K562 (cell line): ENCODE data around the gene C3. TPM values are rescaled to one million over a fixed set of nuclear protein-coding genes. Genes with fewer than 3 reads are reported as not detected.

Experiments
- ATAC-seq: fragments of 200-7000 bp; cut with Tn5 transposase; 3 replicates; pipeline ENCODE4 v1.9.1; 2020; ENCODE audit warnings: moderate library complexity
- BruUV-seq: library from RNA; stranded (reverse); fragments of 400-500 nt; replicated peaks from 2 replicates; lab custom pipeline; 2021; lab: Mats Ljungman, UMichigan
- CTCF ChIA-PET: fragments of 300-600 bp; formaldehyde crosslinking; extraction: SDS; loops from one replicate; lab custom pipeline; 2021; ENCODE audit warnings: low intra/inter-chr PET ratio; lab: Yijun Ruan, JAX
- POLR2A ChIA-PET: fragments of 300-600, 350-650 bp; sonication (Branson Sonifier 250); formaldehyde crosslinking; extraction: SDS; loops from one replicate; lab custom pipeline; 2021; ENCODE audit warnings: antibody characterized with exemption, inconsistent platforms; lab: Yijun Ruan, JAX
- DNase-seq, 4 experiments: peaks; one replicate each; pipeline versions ENCODE4 v3.0.0 to v3.0.0-alpha.2; 2011 to 2018; ENCODE audit warnings: low spot score in 3 of 4, mixed read lengths in 3 of 4; ENCODE audit errors: extremely low read depth in 1 of 4
- FAIRE-seq: peaks from 2 replicates; lab custom pipeline; 2011; peaks lifted over from hg19 to GRCh38; lab: Jason Lieb, UNC
- H2AFZ ChIP-seq: 2 replicates; pipeline ENCODE4 v1.6.0; 2011; ENCODE audit warnings: low read depth, low read length, control low read depth, inconsistent platforms
- H3K27ac ChIP-seq: fragments of 200-600 bp; 3 replicates; pipeline ENCODE4 v1.8.0; 2011; ENCODE audit warnings: low read depth, mild to moderate bottlenecking, control low read depth, inconsistent platforms, low read length, moderate library complexity, mixed read lengths; ENCODE audit errors: extremely low read depth
- H3K27me3 ChIP-seq, 2 experiments: fragments of 300-600 bp in 1 of 2; 2 replicates in 1 of 2; 3 replicates in 1 of 2; pipeline versions ENCODE4 v1.6.0 to v1.8.0; 2011; ENCODE audit warnings: inconsistent platforms in 2 of 2, low read length in 2 of 2, mild to moderate bottlenecking in 1 of 2, mixed read lengths in 1 of 2, moderate library complexity in 1 of 2; ENCODE audit not compliant: control insufficient read depth in 2 of 2, insufficient read depth in 2 of 2
- H3K36me3 ChIP-seq: fragments of 300-600 bp; 3 replicates; pipeline ENCODE4 v1.8.0; 2011; ENCODE audit warnings: mild to moderate bottlenecking, low read length, inconsistent platforms; ENCODE audit not compliant: control insufficient read depth, insufficient read depth
- H3K4me1 ChIP-seq, 2 experiments: fragments of 200-600 bp in 1 of 2; replicated peaks in 1 of 2; 2 replicates in 1 of 2; 3 replicates in 1 of 2; pipeline versions ENCODE4 v1.5.1 to v1.8.0; 2011; ENCODE audit warnings: inconsistent platforms in 2 of 2, low read length in 2 of 2, mild to moderate bottlenecking in 1 of 2, mixed read lengths in 1 of 2, moderate library complexity in 1 of 2; ENCODE audit not compliant: control insufficient read depth in 2 of 2, insufficient read depth in 2 of 2
- H3K4me2 ChIP-seq: 2 replicates; pipeline ENCODE4 v1.6.1; 2011; ENCODE audit warnings: low read length, control low read depth, inconsistent platforms, mixed read lengths; ENCODE audit not compliant: insufficient read depth
- H3K4me3 ChIP-seq: fragments of 200-600 bp; sonication (generic), shearing (Covaris generic); 2 replicates; pipeline ENCODE4 v1.5.1; 2016; ENCODE audit warnings: control low read depth, inconsistent platforms
- H3K79me2 ChIP-seq: fragments of 200-600 bp; 3 replicates; pipeline ENCODE4 v1.8.0; 2011; ENCODE audit warnings: low read length, inconsistent platforms; ENCODE audit not compliant: control insufficient read depth, insufficient read depth
- H3K9ac ChIP-seq, 2 experiments: 2 replicates each; pipeline versions ENCODE4 v1.6.0 to v1.6.1; 2011; ENCODE audit warnings: low read depth in 2 of 2, low read length in 2 of 2, control low read depth in 1 of 2, inconsistent platforms in 1 of 2, mild to moderate bottlenecking in 1 of 2, mixed read lengths in 1 of 2; ENCODE audit not compliant: insufficient read depth in 1 of 2
- H3K9me1 ChIP-seq: one replicate; pipeline ENCODE4 v1.6.0; 2011; ENCODE audit warnings: inconsistent platforms, mild to moderate bottlenecking, low read length, moderate library complexity; ENCODE audit not compliant: control insufficient read depth, insufficient read depth
- H3K9me3 ChIP-seq: replicated peaks from 2 replicates; pipeline ENCODE4 v1.5.1; 2011; ENCODE audit warnings: low read depth, low read length, inconsistent platforms; ENCODE audit not compliant: control insufficient read depth, insufficient read depth
- H4K20me1 ChIP-seq: replicated peaks from 2 replicates; pipeline ENCODE4 v1.6.1; 2011; ENCODE audit warnings: low read length, inconsistent platforms, mixed read lengths; ENCODE audit not compliant: control insufficient read depth, insufficient read depth
- CHCHD3 ChIP-seq: fragments of 250-450 bp; sonication (Bioruptor Pico); IDR thresholded peaks from 2 replicates; pipeline ENCODE4 v2.1.2; 2022; ENCODE audit warnings: mild to moderate bottlenecking
- EP400 ChIP-seq: fragments of 450-650 bp; IDR thresholded peaks from 2 replicates; pipeline ENCODE4 v1.6.1; 2017; ENCODE audit warnings: antibody characterized with exemption, mild to moderate bottlenecking, moderate library complexity
- ETV1 ChIP-seq: fragments of 450-650 bp; conservative IDR thresholded peaks from 2 replicates; pipeline ENCODE4 v1.6.1; 2016; ENCODE audit warnings: missing genetic modification characterization, control low read depth, low read depth, missing compliant biosample characterization
- FOXA3 ChIP-seq, 2 experiments: fragments of 450-650 bp in 1 of 2; sonication (generic) in 1 of 2; formaldehyde crosslinking; IDR thresholded peaks in 1 of 2; conservative IDR thresholded peaks in 1 of 2; 2 replicates each; pipeline versions ENCODE4 v1.4.0 to v1.8.0; 2020 to 2022; ENCODE audit warnings: mild to moderate bottlenecking in 2 of 2, missing genetic modification reagents in 1 of 2
- FOXK2 ChIP-seq, 2 experiments: fragments of 450-650 bp; IDR thresholded peaks in 1 of 2; conservative IDR thresholded peaks in 1 of 2; 2 replicates each; pipeline ENCODE4 v1.6.1; 2016; ENCODE audit warnings: low read depth in 2 of 2, mild to moderate bottlenecking in 1 of 2
- HMG20A ChIP-seq: fragments of 450-650 bp; formaldehyde crosslinking; conservative IDR thresholded peaks from 2 replicates; pipeline ENCODE4 v1.4.0; 2020; ENCODE audit warnings: mild to moderate bottlenecking, mixed read lengths
- JUNB ChIP-seq: fragments of 450-650 bp; formaldehyde crosslinking; conservative IDR thresholded peaks from 2 replicates; pipeline ENCODE4 v1.4.0; 2020; ENCODE audit warnings: mild to moderate bottlenecking
- KAT2B ChIP-seq: IDR thresholded peaks from one replicate; pipeline ENCODE4 v1.6.1; 2012; ENCODE audit warnings: low read depth, mild to moderate bottlenecking, control low read depth, inconsistent platforms, low read length, moderate library complexity
- NR2C2 ChIP-seq, 2 experiments: fragments of 200-800 bp in 1 of 2; sonication (Bioruptor generic) in 1 of 2; sonication (generic) in 1 of 2; formaldehyde crosslinking in 1 of 2; IDR thresholded peaks; 2 replicates each; pipeline versions ENCODE4 v1.6.1 to v1.8.0; 2016 to 2022; ENCODE audit warnings: mild to moderate bottlenecking in 1 of 2, missing compliant biosample characterization in 1 of 2, missing genetic modification characterization in 1 of 2, missing genetic modification reagents in 1 of 2
- PPARD ChIP-seq: fragments of 250-450 bp; sonication (Bioruptor Pico); IDR thresholded peaks from 2 replicates; pipeline ENCODE4 v1.8.0; 2022; ENCODE audit warnings: inconsistent platforms, mild to moderate bottlenecking, moderate library complexity
- SIN3B ChIP-seq: fragments of 450-650 bp; IDR thresholded peaks from 2 replicates; pipeline ENCODE4 v1.6.1; 2017; ENCODE audit warnings: low read depth, mild to moderate bottlenecking, moderate library complexity
- ZBTB1 ChIP-seq: sonication (generic); formaldehyde crosslinking; IDR thresholded peaks from 2 replicates; pipeline ENCODE4 v1.8.1; 2023; ENCODE audit warnings: missing genetic modification reagents, low read depth, mild to moderate bottlenecking, borderline replicate concordance
- ZNF282 ChIP-seq: sonication (generic); formaldehyde crosslinking; IDR thresholded peaks from 2 replicates; pipeline ENCODE4 v1.8.1; 2023; ENCODE audit warnings: missing genetic modification reagents
- ZZZ3 ChIP-seq: fragments of 450-650 bp; IDR thresholded peaks from 2 replicates; pipeline ENCODE4 v1.6.1; 2016; ENCODE audit warnings: antibody characterized with exemption, mild to moderate bottlenecking, moderate library complexity
- WGBS: fragments of 100-300 bp; shearing (Covaris generic); methylation state at CpG from one replicate; pipeline ENCODE4 v1.1.6; 2016; ENCODE audit warnings: low coverage, mixed read lengths; ENCODE audit not compliant: insufficient coverage; ENCODE audit errors: missing lambda C conversion rate; 5-methylcytosine and 5-hydroxymethylcytosine counted together
- in situ Hi-C: fragments of 300-500 bp; cut with MboI; formaldehyde crosslinking; loops from 4 replicates; pipeline ENCODE4 v1.15.0; 2018; ENCODE audit warnings: inconsistent platforms, mixed read lengths
- intact Hi-C: fragments of 100-400 bp; cut with micrococcal nuclease; formaldehyde crosslinking; loops from 2 replicates; pipeline ENCODE4 v1.14.2; 2022
- polyA plus RNA-seq, 8 experiments: library from polyadenylated mRNA; depleted of rRNA in 4 of 8; stranded (reverse) in 5 of 8; unstranded in 3 of 8; fragments of >200 nt; fragmentation: Nextera tagmentation in 2 of 8; fragmentation: Illumina TruSeq in 1 of 8; extraction: Ambion mirVana in 2 of 8; extraction: Trizol in 1 of 8; gene quantifications; 2 replicates each; pipeline versions ENCODE4 v1.2.1 to v1.2.3, GENCODE V29; 2011 to 2014; ENCODE audit warnings: inconsistent platforms in 1 of 8, missing spikeins in 1 of 8
- total RNA-seq, 7 experiments: library from RNA; depleted of rRNA in 6 of 7; stranded (reverse); fragments of >200 nt in 6 of 7; fragmentation: Illumina TruSeq in 2 of 7; extraction: Trizol in 2 of 7; gene quantifications; 2 replicates each; pipeline versions ENCODE4 v1.2.1 to v1.2.3, GENCODE V29; 2011 to 2021; ENCODE audit warnings: low replicate concordance in 1 of 7
- TF ChIP-seq, protein P1 (sequence below): sonication (generic); formaldehyde crosslinking; IDR thresholded peaks from 2 replicates; pipeline ENCODE4 v1.8.0; 2022; ENCODE audit warnings: missing genetic modification reagents, mild to moderate bottlenecking, borderline replicate concordance
- TF ChIP-seq, protein P2 (sequence below): fragments of 450-650 bp; IDR thresholded peaks from 2 replicates; pipeline ENCODE4 v1.6.1; 2016; ENCODE audit warnings: antibody characterized with exemption

Gene C3
- total and polyA plus RNA-seq, 9 of the 15 experiments (the other 6 are each of a cell fraction or from before 2014, with no cell fraction given) = 0.59 to 10.6 (median 2.2) TPM

DNA sequence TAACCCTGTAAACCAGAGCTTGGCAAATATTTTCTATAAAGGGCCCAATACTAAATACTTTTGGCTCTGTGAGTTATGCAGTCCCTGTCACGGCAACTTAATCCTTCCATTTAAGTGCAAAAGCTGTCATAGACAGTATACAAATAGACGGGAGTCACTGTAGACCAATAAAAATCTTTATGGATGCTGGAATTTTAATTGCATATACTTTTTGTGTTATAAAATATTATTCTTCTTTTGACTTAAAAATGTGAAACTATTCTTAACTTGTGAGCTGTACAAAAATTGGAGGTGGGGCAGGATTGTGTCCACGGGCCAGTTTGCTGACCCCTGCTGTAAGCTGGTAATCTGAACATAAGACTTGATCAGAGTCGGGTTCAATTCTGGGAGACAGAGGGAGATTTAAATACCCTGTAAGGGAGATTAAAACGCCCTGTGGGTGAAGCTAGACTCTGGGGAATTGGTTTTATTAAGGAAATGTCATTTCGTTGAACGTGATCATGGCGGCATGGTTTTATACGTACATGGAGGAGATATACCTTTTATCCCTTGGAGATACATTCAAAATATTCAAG, 72.2 kb downstream of the C3 start (continued):
- TF ChIP-seq, protein P1, sequence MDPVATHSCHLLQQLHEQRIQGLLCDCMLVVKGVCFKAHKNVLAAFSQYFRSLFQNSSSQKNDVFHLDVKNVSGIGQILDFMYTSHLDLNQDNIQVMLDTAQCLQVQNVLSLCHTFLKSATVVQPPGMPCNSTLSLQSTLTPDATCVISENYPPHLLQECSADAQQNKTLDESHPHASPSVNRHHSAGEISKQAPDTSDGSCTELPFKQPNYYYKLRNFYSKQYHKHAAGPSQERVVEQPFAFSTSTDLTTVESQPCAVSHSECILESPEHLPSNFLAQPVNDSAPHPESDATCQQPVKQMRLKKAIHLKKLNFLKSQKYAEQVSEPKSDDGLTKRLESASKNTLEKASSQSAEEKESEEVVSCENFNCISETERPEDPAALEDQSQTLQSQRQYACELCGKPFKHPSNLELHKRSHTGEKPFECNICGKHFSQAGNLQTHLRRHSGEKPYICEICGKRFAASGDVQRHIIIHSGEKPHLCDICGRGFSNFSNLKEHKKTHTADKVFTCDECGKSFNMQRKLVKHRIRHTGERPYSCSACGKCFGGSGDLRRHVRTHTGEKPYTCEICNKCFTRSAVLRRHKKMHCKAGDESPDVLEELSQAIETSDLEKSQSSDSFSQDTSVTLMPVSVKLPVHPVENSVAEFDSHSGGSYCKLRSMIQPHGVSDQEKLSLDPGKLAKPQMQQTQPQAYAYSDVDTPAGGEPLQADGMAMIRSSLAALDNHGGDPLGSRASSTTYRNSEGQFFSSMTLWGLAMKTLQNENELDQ (CRISPR knock-in tag) = no peak
- TF ChIP-seq FOXA3 (CRISPR knock-in tag; conservative IDR thresholded peaks at IDR 0.05 in 1 of 2, IDR thresholded peaks at IDR 0.05 in 1 of 2) (no peak), FOXK2 (conservative IDR thresholded peaks at IDR 0.05 in 1 of 2, IDR thresholded peaks at IDR 0.05 in 1 of 2; ENCODE audit: low read depth in 2 of 2) (no peak), PPARD (CRISPR knock-in tag) (no peak), ETV1 (tag) (no peak)

DNA sequence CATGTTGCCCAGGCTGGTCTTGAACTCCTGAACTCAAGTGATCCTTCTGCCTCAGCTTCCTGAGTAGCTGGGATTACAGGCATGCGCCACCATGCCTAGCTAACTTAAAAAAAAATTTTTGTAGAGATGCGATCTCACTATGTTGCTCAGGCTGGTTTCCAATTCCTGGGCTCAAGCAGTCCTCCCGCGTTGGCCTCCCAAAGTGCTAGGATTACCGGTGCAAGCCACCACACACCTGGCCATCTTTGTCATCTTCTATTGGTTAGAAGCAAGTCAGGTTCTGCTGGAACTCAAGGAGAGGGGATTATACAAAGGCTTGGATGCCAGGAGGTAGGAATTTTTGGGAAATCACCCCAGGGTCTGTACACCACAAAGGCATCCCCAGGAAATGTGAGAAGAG, 75.7 kb downstream of the C3 start:
- in situ Hi-C loops = loop anchor here (5.0 kb wide), 1 partner anchor 223 kb away; no protein-coding TSS in a partner anchor
- H3K79me2 ChIP-seq = no peaks in the 10 kb centered on the region
- FAIRE-seq (no peak), ATAC-seq (no peak), DNase-seq (no peak)
- no peak overlapping the region for H3K4me3 ChIP-seq
- CTCF ChIA-PET = interaction anchor here (0.5 kb wide), 1 partner anchor 162 kb away, joined by 4 read pairs; no protein-coding TSS in a partner anchor
- H2AFZ ChIP-seq = no peak overlapping the region
- no peak overlapping the region for H3K27ac ChIP-seq
- H3K9ac ChIP-seq = no peak overlapping the region
- TF ChIP-seq JUNB = no peak
- TF ChIP-seq, protein P2, sequence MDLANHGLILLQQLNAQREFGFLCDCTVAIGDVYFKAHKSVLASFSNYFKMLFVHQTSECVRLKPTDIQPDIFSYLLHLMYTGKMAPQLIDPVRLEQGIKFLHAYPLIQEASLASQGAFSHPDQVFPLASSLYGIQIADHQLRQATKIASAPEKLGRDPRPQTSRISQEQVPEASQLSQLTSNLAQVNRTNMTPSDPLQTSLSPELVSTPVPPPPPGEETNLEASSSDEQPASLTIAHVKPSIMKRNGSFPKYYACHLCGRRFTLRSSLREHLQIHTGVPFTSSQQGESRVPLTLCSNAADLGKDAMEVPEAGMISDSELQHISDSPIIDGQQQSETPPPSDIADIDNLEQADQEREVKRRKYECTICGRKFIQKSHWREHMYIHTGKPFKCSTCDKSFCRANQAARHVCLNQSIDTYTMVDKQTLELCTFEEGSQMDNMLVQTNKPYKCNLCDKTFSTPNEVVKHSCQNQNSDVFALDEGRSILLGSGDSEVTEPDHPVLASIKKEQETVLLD = no peak
- TF ChIP-seq NR2C2 (CRISPR knock-in tag; IDR thresholded peaks at IDR 0.05) = no peak
- no peak for TF ChIP-seq NR2C2 (tag; IDR thresholded peaks at IDR 0.05)
- TF ChIP-seq KAT2B = no peak
- no peak for TF ChIP-seq SIN3B
- TF ChIP-seq ZBTB1 (CRISPR knock-in tag) = no peak
- no peak for TF ChIP-seq ZZZ3
- TF ChIP-seq EP400 = no peak
- TF ChIP-seq ZNF282 (CRISPR knock-in tag) = no peak
- TF ChIP-seq CHCHD3 (CRISPR knock-in tag) = no peak
- TF ChIP-seq HMG20A = no peak
- no peaks in the 10 kb centered on the region for H4K20me1 ChIP-seq
- peaks cover 3 to 16% of the 10 kb centered on the region in 2 experiments; a peak in 3 of 5 replicates for H3K27me3 ChIP-seq
- no peaks in the 10 kb centered on the region for H3K9me1 ChIP-seq
- intact Hi-C loops = no loop called here
- no peak overlapping the region for H3K4me2 ChIP-seq
- no peaks in the 10 kb centered on the region for H3K36me3 ChIP-seq
- H3K9me3 ChIP-seq = no peaks in the 10 kb centered on the region
- POLR2A ChIA-PET = no interaction called here
- WGBS = 22% methylated on average over 5 of the region's 5 CpGs
- no TSS peak for BruUV-seq
- H3K4me1 ChIP-seq = no peaks in the 10 kb centered on the region; a peak in 2 of 5 replicates
